Astrocyte of the spinal cord (primary cell): ENCODE data around the gene FBXW11.

Source experiments
- DNase-seq: peaks from one replicate; pipeline ENCODE4 v3.0.0; 2011; ENCODE audit warnings: low read depth, low spot score
- H3K4me3 ChIP-seq: 2 replicates; pipeline ENCODE4 v1.5.1; 2011; ENCODE audit warnings: low read depth, mild to moderate bottlenecking, low read length, moderate library complexity
- CTCF ChIP-seq: IDR thresholded peaks from 2 replicates; pipeline ENCODE4 v1.5.1; 2012; ENCODE audit warnings: low read depth, mild to moderate bottlenecking, low read length, inconsistent platforms
- in situ Hi-C: cut with HindIII; loops from 2 replicates; pipeline ENCODE4 v1.10.0; 2017; ENCODE audit warnings: low sequenced_read_pairs

The FBXW11 gene

GRCh38 chr5:171961117-171961516 is 45.3 kb downstream of the FBXW11 start:
- DNase-seq, result no peak
- no peak overlapping the region for H3K4me3 ChIP-seq
- in situ Hi-C loops, result no loop called here
- TF ChIP-seq CTCF, result no peak

GRCh38 chr5:171957591-171958251 is 48.7 kb downstream of the FBXW11 start:
- H3K4me3 ChIP-seq, result no peak overlapping the region
- in situ Hi-C loops, result no loop called here
- no peak for TF ChIP-seq CTCF
- no peak for DNase-seq

DNA sequence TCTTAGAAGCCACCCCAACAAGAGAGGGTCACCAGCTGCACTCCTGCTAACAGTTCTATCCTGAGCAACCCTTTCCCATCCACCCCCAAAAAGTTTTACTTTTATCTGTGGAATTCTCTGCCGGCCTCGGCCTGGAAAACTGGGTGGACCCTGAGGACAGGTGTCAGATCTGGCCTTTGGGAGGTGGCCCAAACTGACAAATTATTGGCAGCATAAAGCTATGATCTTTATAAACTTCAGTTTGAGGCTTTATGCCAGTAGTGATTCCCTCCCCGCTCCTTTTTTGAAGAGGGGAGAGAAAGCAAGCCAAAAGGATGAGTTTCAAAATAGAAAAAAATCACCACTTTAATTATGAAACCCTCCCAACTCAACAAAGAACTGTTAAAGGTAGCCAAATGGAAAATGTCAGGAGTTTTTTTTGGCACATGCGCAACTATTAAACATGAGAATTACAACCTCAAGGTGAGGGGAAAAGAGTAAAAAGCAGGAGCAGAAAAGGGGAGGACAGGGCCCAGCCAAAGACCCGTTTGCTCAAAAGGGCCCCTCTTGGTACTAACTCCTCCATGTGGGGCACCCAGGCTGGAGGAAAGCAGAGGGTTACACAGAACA is 49.4 kb downstream of the FBXW11 start:
- no peak for TF ChIP-seq CTCF
- DNase-seq, result no peak
- in situ Hi-C loops, result no loop called here
- H3K4me3 ChIP-seq, result no peak overlapping the region

GRCh38 chr5:171956314-171956713 is 50.1 kb downstream of the FBXW11 start:
- no peak overlapping the region for H3K4me3 ChIP-seq
- in situ Hi-C loops, result no loop called here
- no peak for TF ChIP-seq CTCF
- DNase-seq, result no peak

GRCh38 chr5:171955761-171956160 is 50.7 kb downstream of the FBXW11 start:
- DNase-seq, result no peak
- no peak for TF ChIP-seq CTCF
- no peak overlapping the region for H3K4me3 ChIP-seq
- in situ Hi-C loops, result no loop called here

DNA sequence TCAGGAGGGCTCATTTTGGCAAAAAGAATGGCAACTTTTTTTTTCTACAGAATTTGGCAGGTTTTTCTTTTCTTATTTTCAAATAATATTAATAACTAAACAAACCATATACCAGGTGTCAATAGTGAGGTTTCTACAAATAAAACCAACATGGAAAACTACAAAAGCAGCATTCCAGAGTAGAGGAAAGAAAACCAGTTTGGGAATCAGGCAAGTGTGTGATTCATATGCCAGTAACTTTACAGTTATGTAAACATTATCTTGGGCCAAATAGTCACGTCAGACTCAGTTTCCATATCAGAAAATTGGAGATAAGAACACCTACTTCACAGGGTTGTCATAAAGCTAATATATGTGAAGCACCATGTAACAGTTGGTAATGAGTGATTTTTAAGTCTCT is 51.7 kb downstream of the FBXW11 start:
- peak; percentile 36 for DNase-seq
- no peak for TF ChIP-seq CTCF
- H3K4me3 ChIP-seq, result no peak overlapping the region
- in situ Hi-C loops, result no loop called here
